GM19240 (cell line): ENCODE data around the gene KRT14.
"Not testable (repeated sequence)": the region's sequence is repeated elsewhere in the genome, so short reads cannot be mapped to it uniquely, and the experiment has no call there.

Experiments
- DNase-seq: peaks from one replicate; pipeline ENCODE4 v3.0.0; 2011; ENCODE audit warnings: low spot score; ENCODE audit not compliant: insufficient read length

The KRT14 gene

DNA sequence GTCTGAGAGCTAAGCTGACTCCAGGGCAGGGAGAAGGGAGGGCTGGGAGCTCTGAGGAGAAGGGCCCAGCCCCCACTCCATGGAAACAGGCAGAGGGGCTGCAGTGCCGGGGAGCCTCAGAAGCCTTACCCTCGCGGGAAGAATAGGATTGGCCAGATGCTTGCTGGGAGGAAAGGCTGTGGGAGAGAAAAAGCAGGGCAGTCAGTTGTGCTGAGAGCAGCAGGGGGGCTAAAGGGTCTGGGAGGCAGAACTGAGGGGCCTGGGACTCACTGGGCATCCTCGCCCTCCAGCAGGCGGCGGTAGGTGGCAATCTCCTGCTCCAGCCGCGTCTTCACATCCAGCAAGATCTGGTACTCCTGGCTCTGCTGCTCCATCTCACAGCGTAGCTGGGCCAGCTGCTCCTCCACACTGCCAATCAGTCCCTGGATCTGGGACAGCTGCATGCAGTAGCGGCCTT, 23.4 kb upstream of the KRT14 start:
- not testable (repeated sequence) for DNase-seq

- DNase-seq = not testable (repeated sequence)
These were observed 20.2 kb upstream of the KRT14 start for GRCh38 chr17:41606930-41607329.

- no peak for DNase-seq
These were observed 15.8 kb upstream of the KRT14 start for GRCh38 chr17:41602524-41602923.

- DNase-seq = no peak
These were observed 13.6 kb upstream of the KRT14 start for GRCh38 chr17:41600318-41600717.

- DNase-seq = no peak
These were observed 13.0 kb upstream of the KRT14 start for GRCh38 chr17:41599680-41600079.

DNA sequence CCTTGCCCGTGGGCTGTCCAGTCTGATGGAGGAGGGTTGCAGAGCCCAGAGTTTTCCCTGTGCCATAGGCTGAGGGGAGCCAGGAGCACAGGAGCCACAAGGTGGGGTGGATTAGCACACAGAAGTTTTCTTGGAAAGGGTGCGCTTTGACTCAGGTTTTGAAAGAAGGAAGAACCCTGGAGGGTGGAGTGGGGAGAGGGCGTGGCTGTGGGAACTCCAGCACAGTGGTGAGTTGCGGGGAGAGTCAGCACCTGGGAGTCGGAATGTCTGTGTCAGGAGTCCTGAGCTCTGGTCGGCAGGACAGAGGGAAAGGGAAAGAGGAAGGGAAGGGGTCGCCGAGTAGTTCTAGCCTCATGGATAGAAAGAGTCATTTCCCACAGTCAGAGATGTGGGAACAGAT, 8.9 kb upstream of the KRT14 start:
- no peak for DNase-seq

DNA sequence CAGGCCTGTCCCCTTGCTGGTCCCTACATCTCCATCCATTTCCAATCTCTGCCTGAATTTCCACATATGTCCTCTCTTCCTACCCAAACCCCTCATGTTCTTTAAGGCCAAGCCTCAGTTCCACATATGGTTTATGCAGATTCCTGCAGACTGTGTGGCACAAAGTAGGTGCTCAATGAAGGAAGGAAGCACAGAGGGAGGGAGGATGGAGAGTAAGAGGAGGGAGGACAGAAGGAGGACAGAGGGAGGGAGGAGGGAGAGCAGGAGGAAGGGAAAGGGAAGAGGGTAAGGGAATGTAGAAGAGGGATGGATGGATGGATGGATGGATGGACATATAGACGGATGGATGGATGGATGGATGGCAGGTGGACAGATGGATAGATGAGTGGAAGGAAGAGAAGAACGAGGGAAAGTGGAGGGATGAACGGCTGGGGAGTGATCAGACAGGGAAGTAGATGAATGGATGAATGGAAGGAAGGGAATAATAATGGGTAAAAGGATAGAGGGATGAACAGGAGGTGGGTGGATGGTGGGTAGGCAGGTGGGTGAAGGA, 7.7 kb upstream of the KRT14 start:
- DNase-seq = no peak

DNA sequence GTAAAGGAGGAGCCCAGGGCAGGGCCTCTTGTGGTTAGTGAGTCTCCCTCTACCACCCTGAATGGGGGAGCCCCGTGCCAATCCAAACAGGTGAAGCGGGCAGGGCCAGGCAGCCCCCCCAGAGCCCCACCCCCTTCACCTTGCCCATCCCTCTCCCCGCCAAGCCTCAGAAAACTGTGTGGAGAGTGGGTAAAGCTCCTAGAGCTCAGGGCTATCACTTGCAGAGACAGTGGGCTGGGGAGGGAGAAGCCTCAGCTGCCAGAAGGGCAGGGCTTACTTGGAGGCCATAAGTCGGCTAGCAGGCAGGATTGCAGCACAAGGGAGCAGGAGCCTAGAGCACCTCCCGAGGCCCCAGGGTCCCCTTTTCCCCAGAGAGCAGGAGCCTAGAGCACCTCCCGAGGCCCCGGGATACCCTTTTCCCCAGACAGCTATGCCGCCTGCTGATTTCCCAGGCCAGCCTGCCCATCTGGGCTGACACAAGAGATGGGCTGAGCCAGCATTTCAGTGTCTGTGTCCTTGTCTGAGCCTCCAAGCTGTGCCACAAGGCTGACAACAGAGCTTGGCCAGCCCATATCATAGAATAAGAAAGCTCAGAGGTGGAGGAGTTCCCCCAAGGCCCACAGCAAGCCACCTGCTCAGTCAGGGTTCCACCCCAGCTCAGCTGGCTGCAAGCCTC, 6.7 kb upstream of the KRT14 start:
- DNase-seq = no peak

DNA sequence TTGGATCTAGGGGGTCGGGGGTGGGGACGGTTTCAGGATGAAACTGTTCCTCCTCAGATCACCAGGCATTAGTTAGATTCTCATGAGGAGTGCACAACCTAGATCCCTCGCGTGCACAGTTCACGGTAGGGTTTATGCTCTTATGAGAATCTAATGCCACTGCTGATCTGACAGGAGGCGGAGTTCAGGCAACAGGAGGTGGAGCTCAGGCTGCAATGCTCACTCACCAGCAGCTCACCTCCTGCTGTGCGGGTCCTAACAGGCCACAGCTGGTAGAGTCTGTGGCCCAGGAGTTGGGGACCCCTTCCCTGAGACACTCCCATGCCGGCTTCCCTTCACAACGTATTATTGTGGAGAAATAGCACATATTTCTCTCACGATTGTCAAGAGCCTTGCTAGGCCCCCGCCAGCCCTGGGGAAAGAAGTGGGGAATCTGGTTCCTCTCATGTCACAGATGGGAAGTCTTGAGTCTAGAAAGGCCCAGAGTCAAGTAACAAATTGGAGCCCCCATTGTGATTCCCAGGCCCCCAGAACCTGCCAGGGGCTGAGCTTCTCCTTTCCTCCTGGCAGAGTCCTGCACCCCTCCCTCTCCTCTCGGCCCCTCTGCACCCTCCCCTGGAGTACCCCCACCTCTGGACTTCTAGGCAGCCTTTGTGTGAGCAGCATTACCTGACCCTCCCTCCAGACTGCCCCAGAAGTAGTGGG, 6.1 kb upstream of the KRT14 start:
- no peak for DNase-seq

DNA sequence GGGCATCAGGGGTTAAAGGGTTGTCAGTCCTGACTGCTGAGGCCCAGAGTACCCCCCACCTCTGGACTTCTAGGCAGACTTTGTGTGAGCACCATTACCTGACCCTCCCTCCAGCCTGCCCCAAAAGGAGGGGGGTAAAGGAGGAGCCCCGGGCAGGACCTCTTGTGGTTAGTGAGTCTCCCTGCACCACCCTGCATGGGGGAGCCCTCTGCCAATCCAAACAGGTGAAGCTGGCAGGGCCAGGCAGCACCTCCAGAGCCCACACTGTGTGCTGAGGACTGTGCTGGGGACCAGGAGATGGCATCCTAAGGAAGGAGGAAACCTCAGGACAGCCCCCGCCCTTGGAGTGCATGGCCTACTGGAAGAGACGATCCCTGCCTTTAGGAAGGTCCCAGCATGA, 2.6 kb upstream of the KRT14 start:
- no peak for DNase-seq

DNA sequence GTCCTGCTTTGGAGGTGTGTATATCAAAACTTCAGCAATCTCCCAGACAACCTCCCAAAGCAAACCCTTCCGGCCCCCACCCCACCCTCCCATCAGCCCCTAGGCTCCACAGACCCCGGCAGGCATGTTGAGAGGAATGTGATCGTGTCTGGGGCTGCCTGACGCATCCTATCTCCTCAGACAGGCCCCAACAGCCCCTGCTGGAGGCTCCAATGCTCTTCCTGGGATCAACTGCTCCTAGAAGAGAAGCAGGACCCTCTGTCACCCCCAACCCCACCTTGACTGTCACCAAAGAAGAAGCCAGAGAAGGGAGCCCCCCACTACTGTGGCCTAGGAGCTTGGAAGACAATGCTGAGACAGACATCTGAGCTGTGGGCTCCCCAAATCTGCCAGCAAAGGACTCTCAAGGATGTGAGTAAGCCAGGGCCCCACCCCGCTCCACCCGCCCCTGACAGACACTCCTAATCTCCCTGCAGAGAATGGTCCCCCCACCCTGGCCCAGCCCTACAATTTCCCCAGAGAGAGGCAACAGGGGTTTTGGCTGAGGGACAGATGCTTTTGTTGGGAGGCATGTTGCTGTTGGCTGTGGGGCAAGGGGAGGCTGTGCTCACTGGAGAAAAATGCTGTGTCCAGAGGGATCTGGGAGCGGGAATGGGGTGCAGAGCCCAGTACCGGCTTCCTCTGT, 1.6 kb upstream of the KRT14 start:
- no peak for DNase-seq

DNA sequence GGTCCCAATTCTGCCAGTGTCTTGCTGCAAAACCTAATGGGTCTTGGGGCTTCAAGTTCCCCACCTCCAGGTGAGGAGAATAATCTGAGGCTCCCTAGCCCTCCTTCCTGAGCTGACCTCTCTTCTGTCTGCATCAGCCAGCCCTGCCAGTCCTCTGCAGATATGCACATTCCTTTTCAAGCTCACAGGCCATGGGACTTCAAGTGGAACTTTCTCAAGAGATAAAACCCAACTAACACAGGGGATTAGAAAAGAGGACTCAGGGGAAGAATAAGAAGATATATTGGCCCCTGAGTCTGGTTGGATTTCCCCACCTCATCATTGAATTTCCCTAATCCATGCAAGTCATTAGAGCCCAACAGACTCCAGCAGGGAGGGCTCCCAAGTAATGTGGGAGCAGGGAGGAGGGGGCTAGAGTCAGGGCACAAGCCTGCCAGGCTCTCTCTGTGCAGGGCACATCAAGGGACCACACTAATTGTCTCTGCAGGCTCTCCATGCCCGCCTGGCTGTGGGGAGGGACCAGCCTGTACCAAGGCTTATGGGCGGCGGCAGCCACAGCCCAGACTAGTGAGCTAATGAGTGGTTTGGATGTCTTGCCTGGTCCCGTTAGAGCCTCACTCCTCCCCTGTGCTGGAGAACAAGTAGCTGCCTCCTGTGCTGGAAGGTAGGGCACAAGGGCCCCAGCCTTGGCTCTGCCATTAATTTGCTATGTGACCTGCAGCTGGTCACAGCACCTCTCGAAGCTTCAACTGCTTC, 1.2 kb downstream of the KRT14 start:
- no peak for DNase-seq

- DNase-seq = not testable (repeated sequence)
These were observed 2.3 kb downstream of the KRT14 start for GRCh38 chr17:41584331-41584927.

- DNase-seq = no peak
These were observed 3.3 kb downstream of the KRT14 start for GRCh38 chr17:41583137-41584127.

- not testable (repeated sequence) for DNase-seq
These were observed 4.4 kb downstream of the KRT14 start for GRCh38 chr17:41582061-41582968.

GRCh38 chr17:41581366-41582060, 5.2 kb downstream of the KRT14 start:
- DNase-seq = no peak

DNA sequence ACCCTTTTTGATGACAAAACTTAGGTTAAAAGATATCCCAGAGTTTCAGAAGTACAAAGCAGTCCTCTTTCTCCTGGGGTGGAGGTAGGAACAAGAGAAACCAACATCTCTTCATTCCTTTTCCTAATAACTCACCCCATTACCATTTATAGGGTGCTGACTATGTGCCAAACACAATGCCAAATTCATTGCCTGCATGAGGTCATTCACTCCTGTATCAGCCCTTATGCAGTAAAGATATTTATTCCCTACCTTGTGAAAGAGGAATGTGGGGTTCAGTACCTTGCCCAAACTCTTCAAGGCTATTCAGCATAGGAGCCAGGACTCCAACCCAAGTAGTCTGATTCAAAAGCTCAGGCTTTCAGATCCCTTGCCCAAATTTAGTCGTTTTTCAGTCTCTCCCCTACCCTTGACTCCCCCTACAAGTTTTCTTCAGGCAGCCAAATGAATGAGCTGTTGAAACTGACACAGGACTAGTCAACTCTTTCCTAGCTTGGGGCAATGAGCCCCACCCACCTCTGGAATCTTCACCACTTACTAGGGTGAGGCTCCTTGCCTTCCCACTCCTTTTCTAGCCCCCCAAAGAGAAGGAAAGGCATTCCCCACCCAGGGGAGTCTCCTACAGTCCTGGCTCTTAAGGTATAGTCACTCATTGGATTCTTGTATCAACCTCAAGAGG, 5.9 kb downstream of the KRT14 start:
- DNase-seq = no peak

DNA sequence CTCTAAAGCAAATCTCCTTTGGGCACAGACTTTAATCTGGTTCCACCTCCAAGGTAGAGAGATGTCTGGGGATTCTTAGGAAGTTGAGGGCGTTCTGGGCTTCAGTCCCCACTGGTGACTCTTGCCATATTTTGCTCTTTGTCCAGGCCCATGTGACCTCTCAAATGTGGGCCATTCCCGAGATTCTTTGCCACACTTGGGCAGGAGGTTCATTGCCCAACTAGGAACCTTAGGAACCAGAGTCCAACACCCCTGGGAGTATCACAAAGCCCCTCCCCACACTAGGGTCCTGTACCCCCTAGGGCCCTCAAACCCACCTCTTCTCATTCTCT, 6.5 kb downstream of the KRT14 start:
- no peak for DNase-seq
